Activated CD4-positive, CD25-positive, alpha-beta regulatory T cell treated with anti-CD3 and anti-CD28 coated beads, Interleukin-2, amount 50 U/mL, for 72 hours (primary cell): ENCODE results near the gene CCND3.
A peak's percentile ranks its signal among the peaks of the same experiment; 100 is the strongest.

Experiments
- DNase-seq: peaks from one replicate; pipeline ENCODE4 v3.0.0; 2021

Gene CCND3

GRCh38 chr6:41917528-41917927 is 24.1 kb downstream of the CCND3 start:
- no peak for DNase-seq

DNA sequence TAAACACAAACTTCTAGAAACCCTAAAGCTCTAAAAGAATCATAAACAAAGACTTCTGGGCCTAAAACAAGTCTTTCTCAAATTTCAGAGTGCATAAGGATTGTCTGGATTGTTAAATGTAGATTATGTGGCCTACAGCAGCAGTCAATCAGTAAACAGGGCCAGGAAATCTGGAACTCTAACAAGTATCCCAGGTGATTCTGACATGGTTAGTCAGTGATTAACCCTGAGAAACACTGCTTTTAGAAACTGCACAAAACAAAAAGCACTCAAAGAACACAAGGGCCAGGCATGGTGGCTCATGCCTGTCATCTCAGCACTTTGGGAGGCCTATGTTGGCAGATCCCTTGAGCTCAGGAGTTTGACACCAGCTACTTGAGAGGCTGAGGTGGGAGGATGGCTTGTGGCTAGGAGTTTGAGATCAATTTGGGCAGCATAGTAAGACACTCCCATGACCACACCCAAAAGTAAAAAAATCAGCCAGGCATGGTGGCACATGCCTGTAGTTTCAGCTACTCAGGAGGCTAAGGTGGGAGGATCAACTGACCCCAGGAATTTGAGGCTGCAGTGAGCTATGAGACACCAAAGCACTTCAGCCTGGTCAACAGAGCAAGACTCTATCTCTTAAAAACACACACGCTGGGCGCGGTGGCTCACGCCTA is 26.6 kb downstream of the CCND3 start:
- no peak for DNase-seq

GRCh38 chr6:41914343-41914742 is 27.3 kb downstream of the CCND3 start:
- no peak for DNase-seq

DNA sequence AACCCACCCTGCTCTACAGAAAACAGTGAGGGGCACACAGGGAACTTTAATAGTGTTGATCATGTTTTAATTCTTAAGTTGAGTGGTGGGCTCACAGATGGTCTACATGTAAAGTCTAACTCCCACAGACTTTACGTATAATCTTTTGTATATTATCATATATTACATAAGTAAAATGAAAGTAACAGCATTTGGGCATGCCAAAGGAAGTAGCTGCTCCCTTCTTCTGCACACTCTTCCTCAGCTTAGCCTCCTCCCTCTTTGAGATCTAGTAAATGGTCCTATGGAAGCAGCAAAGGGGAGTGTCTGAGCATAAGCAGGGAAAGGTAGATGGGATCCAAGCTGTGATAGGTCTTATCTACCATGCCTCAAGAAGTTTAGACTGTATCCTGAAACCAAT is 31.9 kb downstream of the CCND3 start:
- DNase-seq, result no peak

DNA sequence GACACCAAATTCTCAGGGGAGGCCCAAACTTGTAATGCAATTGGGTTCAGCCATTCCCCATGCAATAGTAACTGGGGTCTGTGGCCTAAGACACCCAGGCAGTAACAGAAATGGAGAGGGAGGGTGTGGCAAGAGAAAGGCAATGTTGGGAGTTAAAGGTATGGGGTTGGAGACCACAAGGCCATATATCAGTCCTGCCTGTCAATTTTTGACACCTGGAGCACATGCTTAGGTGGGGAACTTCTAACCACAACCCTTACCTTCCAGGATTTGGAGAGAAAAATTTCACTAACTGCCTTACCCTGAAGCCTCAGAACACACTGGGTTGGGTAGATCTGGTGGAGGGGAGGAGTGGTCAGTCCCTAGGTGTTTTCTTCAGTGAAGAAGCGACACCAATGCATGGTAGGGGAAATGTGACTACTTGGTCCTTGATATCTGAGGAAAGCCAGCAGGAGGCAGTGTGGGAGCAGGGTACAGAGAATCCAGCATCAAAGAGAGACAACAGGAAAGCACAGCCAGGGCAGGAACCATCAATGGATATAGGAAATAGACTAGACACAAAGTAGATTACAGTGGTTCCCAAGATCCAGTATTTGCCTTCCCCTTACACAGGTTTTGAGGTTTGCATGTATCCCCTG is 39.6 kb downstream of the CCND3 start:
- no peak for DNase-seq

GRCh38 chr6:41900861-41901260 is 40.7 kb downstream of the CCND3 start:
- no peak for DNase-seq

DNA sequence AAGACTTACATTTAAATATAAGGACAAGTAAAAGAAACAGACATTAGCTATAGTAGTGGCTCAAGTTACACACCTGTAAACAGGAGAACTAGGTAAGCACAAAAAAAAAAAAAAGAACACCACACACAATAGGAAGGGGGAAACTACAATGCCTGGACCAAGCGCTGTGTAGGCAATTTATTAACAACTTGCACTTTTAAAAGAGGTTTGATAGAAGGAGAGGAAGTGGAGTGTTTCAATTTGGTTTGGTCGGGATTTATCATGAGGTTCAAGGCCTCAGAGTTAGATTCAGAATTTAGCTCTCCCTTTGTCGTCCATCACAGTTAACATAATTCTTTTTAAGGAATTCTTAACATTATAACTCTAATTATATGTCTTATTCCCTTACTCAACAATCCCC is 45.3 kb downstream of the CCND3 start:
- no peak for DNase-seq

DNA sequence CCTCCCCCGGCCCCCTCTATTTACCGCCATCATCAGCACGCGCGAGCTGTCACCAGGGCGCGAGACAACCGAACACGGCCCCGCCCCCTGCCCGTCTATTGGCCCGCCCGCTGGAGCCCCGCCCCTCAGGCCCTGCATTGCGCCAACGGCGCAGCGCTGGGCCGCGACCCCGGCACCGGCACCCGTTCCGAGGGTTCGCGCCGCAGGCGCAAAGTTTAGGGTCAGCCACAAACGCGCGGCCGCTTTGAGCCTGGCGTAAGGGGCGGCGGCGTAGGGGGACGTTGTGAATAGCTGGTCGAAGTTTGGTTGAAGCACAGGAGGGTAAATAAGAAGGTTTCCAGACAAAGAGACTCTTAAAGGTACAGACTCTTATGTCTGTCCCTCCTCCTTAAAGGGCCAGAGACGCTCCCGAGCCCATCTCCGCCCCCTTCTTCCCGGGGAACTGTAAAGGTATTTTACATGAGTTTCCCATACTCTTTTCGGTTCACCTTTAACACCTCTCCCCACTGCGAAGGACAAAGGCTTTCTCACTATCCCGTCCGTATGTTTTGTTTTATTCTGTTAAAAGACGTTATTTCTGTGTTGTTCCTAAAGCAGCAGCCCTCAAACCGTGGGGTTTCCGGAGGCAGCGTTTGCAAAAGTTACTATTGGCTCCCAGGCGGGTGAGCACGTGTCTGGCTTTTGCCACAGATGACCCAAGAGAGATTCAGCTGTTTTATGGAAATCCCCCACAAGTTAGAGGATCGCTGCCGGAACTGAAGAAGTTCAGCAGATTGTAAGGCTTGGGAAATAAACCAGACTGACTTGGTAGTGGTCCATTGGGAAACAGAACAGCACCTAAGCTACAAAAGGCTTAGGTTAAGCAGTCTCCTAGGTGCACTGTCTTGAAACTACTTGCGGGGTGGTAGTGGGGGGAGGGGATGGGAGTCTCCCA is 46.0 kb downstream of the CCND3 start, which contains the start of gene USP49:
TSS of gene USP49 (minus strand) at position 76 of the 934 bp plus-strand sequence. CDS start 88,392 bp downstream, outside the sequence.
- peak; percentile 91 for DNase-seq

- DNase-seq, result no peak
Measured at GRCh38 chr6:41894366-41895299, 47.0 kb downstream of the CCND3 start.

DNA sequence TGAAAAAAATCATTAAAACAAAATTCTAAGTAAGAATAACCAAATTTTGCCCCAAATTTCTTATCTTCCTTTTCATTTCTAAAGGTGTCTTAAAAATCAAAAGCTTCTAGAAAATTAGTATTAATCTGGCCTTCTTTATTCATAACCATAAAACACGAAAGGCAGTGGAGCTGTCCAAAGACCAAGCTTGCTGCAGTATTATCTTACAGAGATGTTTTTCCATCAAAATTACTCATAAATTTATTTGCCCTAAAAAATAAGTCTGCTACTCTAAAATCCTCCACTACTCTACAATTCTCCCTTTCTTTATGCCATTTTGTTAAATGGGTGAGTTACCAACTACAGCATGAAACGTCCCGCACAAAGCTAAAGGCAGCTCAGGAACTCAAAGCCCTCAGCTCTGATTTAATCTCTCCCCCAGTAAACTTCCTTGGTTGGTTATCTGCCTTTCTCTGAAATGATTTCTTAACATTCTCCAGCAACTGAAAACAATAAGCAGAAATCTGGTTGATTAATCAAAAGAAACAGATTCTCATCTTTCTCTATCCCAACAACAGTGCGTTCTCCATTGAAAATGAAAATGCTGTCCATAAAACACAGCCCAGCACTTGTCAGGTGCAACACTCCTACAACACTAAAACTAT is 48.6 kb downstream of the CCND3 start:
- no peak for DNase-seq

- no peak for DNase-seq
Measured at GRCh38 chr6:41887331-41887751, 54.3 kb downstream of the CCND3 start.

- DNase-seq, result no peak
Measured at GRCh38 chr6:41885930-41886329, 55.7 kb downstream of the CCND3 start.

- no peak for DNase-seq
Measured at GRCh38 chr6:41884957-41885356, 56.7 kb downstream of the CCND3 start.
